HepG2 (cell line): ENCODE measurements around the gene GH2. TPM values are rescaled to one million over a fixed set of nuclear protein-coding genes. Genes with fewer than 3 reads are reported as not detected.

ENCODE experiments used
- CBX5 ChIP-seq: sonication (generic); formaldehyde crosslinking; IDR thresholded peaks from 2 replicates; pipeline ENCODE4 v1.4.0; 2020; ENCODE audit warnings: missing genetic modification reagents, borderline replicate concordance
- CCAR2 ChIP-seq: fragments of 200-400 bp; formaldehyde crosslinking; optimal IDR thresholded peaks from 2 replicates; pipeline ENCODE3; 2018; ENCODE audit warnings: low read depth, mild to moderate bottlenecking, low read length, moderate library complexity
- ELF3 ChIP-seq: IDR thresholded peaks from 2 replicates; pipeline ENCODE4 v1.6.1; 2016; ENCODE audit warnings: missing genetic modification reagents, missing compliant biosample characterization
- HMGXB4 ChIP-seq, 2 experiments: sonication (generic) in 1 of 2; formaldehyde crosslinking in 1 of 2; IDR thresholded peaks; 2 replicates each; pipeline versions ENCODE4 v1.4.0 to v1.6.1; 2018 to 2020; ENCODE audit warnings: missing genetic modification reagents in 2 of 2, borderline replicate concordance in 1 of 2, low read depth in 1 of 2, mild to moderate bottlenecking in 1 of 2, missing biosample characterization in 1 of 2
- IRF2 ChIP-seq: IDR thresholded peaks from 2 replicates; pipeline ENCODE4 v1.6.1; 2018; ENCODE audit warnings: missing genetic modification reagents, missing compliant biosample characterization
- KDM5B ChIP-seq: sonication (generic); formaldehyde crosslinking; IDR thresholded peaks from 2 replicates; pipeline ENCODE4 v1.4.0; 2020; ENCODE audit warnings: missing genetic modification reagents, mild to moderate bottlenecking, borderline replicate concordance
- MED1 ChIP-seq: sonication (generic); formaldehyde crosslinking; IDR thresholded peaks from 2 replicates; pipeline ENCODE4 v1.4.0; 2020; ENCODE audit warnings: missing genetic modification reagents
- MYC ChIP-seq: sonication (generic); formaldehyde crosslinking; IDR thresholded peaks from 2 replicates; pipeline ENCODE4 v1.9.0; 2021; ENCODE audit warnings: missing genetic modification reagents, borderline replicate concordance
- RAD21 ChIP-seq: fragments of 450-650 bp; formaldehyde crosslinking; IDR thresholded peaks from 2 replicates; pipeline ENCODE4 v1.5.0; 2020; ENCODE audit warnings: mild to moderate bottlenecking
- THAP7 ChIP-seq: sonication (generic); formaldehyde crosslinking; IDR thresholded peaks from 2 replicates; pipeline ENCODE4 v1.8.1; 2023; ENCODE audit warnings: mild to moderate bottlenecking, missing genetic modification reagents
- XRCC5 ChIP-seq: fragments of 200-400 bp; formaldehyde crosslinking; optimal IDR thresholded peaks from 2 replicates; pipeline ENCODE3; 2017; ENCODE audit warnings: mild to moderate bottlenecking, low read length
- ZBTB25 ChIP-seq: IDR thresholded peaks from 2 replicates; pipeline ENCODE4 v1.6.1; 2018; ENCODE audit warnings: missing genetic modification reagents
- ZFP91 ChIP-seq: sonication (generic); formaldehyde crosslinking; IDR thresholded peaks from 2 replicates; pipeline ENCODE4 v1.9.0; 2022; ENCODE audit warnings: missing genetic modification reagents, mild to moderate bottlenecking, borderline replicate concordance
- ZKSCAN5 ChIP-seq: sonication (generic); formaldehyde crosslinking; IDR thresholded peaks from 2 replicates; pipeline ENCODE4 v1.5.1; 2020; ENCODE audit warnings: mild to moderate bottlenecking, missing genetic modification reagents
- ZNF143 ChIP-seq: sonication (generic); formaldehyde crosslinking; IDR thresholded peaks from 2 replicates; pipeline ENCODE4 v1.4.0; 2020; ENCODE audit warnings: missing genetic modification reagents
- ZNF362 ChIP-seq: sonication (generic); formaldehyde crosslinking; IDR thresholded peaks from 2 replicates; pipeline ENCODE4 v1.4.0; 2020; ENCODE audit warnings: missing genetic modification reagents, mild to moderate bottlenecking, borderline replicate concordance
- ZNF431 ChIP-seq: sonication (generic); formaldehyde crosslinking; IDR thresholded peaks from 2 replicates; pipeline ENCODE4 v1.9.0; 2022; ENCODE audit warnings: missing genetic modification reagents, low read depth, mild to moderate bottlenecking, borderline replicate concordance
- ZNF451 ChIP-seq: sonication (generic); formaldehyde crosslinking; IDR thresholded peaks from 2 replicates; pipeline ENCODE4 v1.5.0; 2020; ENCODE audit warnings: mild to moderate bottlenecking, missing genetic modification reagents
- ZNF512 ChIP-seq: sonication (generic); formaldehyde crosslinking; IDR thresholded peaks from 2 replicates; pipeline ENCODE4 v1.4.0; 2020; ENCODE audit warnings: mild to moderate bottlenecking, missing genetic modification reagents
- polyA plus RNA-seq, 8 experiments: library from polyadenylated mRNA; depleted of rRNA in 3 of 8; stranded (reverse) in 7 of 8; unstranded in 1 of 8; fragments of >200 nt; fragmentation: Illumina TruSeq in 4 of 8; extraction: Trizol in 4 of 8; gene quantifications; 2 replicates each; pipeline versions ENCODE4 v1.2.1 to v1.2.3, GENCODE V29; 2011 to 2016; ENCODE audit warnings: low read depth in 4 of 8, missing spikeins in 1 of 8, mixed read lengths in 1 of 8; ENCODE audit not compliant: insufficient read depth in 1 of 8
- total RNA-seq, 5 experiments: library from RNA; depleted of rRNA; stranded (reverse); fragments of >200 nt; fragmentation: Illumina TruSeq; extraction: Trizol; gene quantifications; 2 replicates each; pipeline ENCODE4 v1.2.3, GENCODE V29; 2016; ENCODE audit warnings: low read depth in 1 of 5

Gene GH2
- total and polyA plus RNA-seq, 2 of the 13 experiments (the other 11 are each of a cell fraction or from before 2014, with no cell fraction given), result not detected

- TF ChIP-seq ZBTB25, result peak; percentile 35; the same call in 1 of the 2 replicates
- TF ChIP-seq CBX5 (CRISPR knock-in tag), result 0 out of 2 replicates have a peak, but pooled peaks have one; percentile 19
- no peak for TF ChIP-seq ZNF512 (CRISPR knock-in tag)
- TF ChIP-seq HMGXB4 (CRISPR knock-in tag; IDR thresholded peaks at IDR 0.05; ENCODE audit: borderline replicate concordance in 1 of 2, low read depth in 1 of 2), result peak; percentile 66 to 89; a peak in 3 of 4 replicates
- TF ChIP-seq CCAR2, result peak; percentile 20
- TF ChIP-seq IRF2 (CRISPR knock-in tag), result 0 out of 2 replicates have a peak, but pooled peaks have one; percentile 44
- TF ChIP-seq ZFP91 (CRISPR knock-in tag), result peak; percentile 45; the same call in 1 of the 2 replicates
- TF ChIP-seq ELF3, result peak; percentile 61
- TF ChIP-seq ZKSCAN5 (CRISPR knock-in tag), result no peak
- TF ChIP-seq ZNF143 (CRISPR knock-in tag), result no peak
- peak; percentile 42; the same call in 1 of the 2 replicates for TF ChIP-seq MYC (CRISPR knock-in tag)
- TF ChIP-seq KDM5B, result no peak
- TF ChIP-seq ZNF362 (CRISPR knock-in tag), result peak; percentile 66; the same call in 1 of the 2 replicates
- TF ChIP-seq ZNF431 (CRISPR knock-in tag), result no peak
- 0 out of 2 replicates have a peak, but pooled peaks have one; percentile 16 for TF ChIP-seq MED1 (CRISPR knock-in tag)
- no peak for TF ChIP-seq THAP7 (CRISPR knock-in tag)
- TF ChIP-seq ZNF451, result peak; percentile 54; the same call in 1 of the 2 replicates
- peak; percentile 86 for TF ChIP-seq XRCC5
- peak; percentile 64 for TF ChIP-seq RAD21 (CRISPR knock-in tag)
These were observed 47.1 kb downstream of the GH2 start (continued) for GRCh38 chr17:63834431-63835166.
